Measurements from ENCODE around the gene HOXB2.

DNA sequence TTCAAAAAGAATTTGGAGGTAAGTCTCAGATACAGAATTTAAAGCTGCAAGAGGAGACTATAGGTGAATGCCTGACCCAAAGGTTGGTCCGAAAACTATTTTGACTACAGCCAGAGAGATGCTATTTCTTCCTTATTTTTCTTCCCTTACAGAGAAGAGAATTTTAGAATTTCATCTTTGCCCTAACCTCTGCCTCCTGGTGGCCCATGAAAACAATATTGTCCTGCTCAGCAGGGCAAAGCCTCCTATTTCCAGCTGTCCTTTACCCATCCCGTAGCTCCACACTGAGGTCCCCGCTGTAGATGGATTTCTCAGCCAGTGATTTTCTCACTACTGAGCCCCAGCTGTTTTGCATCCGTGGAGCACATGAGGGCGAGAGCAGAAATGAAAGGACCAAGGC, 38.7 kb downstream of the HOXB2 start:
- TF ChIP-seq, protein P1, sequence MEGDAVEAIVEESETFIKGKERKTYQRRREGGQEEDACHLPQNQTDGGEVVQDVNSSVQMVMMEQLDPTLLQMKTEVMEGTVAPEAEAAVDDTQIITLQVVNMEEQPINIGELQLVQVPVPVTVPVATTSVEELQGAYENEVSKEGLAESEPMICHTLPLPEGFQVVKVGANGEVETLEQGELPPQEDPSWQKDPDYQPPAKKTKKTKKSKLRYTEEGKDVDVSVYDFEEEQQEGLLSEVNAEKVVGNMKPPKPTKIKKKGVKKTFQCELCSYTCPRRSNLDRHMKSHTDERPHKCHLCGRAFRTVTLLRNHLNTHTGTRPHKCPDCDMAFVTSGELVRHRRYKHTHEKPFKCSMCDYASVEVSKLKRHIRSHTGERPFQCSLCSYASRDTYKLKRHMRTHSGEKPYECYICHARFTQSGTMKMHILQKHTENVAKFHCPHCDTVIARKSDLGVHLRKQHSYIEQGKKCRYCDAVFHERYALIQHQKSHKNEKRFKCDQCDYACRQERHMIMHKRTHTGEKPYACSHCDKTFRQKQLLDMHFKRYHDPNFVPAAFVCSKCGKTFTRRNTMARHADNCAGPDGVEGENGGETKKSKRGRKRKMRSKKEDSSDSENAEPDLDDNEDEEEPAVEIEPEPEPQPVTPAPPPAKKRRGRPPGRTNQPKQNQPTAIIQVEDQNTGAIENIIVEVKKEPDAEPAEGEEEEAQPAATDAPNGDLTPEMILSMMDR (IDR thresholded peaks at IDR 0.05; ENCODE audit: low read depth, low read length, poor library complexity, severe bottlenecking) = no peak
- TF ChIP-seq EZH2phosphoT487 (IDR thresholded peaks at IDR 0.05; ENCODE audit: borderline replicate concordance, low read length) = no peak

All from DOHH2 (cell line).